Measurements from ENCODE around the gene ARHGEF38. TPM values are rescaled to one million over a fixed set of nuclear protein-coding genes. Genes with fewer than 3 reads are reported as not detected.

ARHGEF38 gene
- total RNA-seq, 2 experiments from 2014 or later, result not detected

DNA sequence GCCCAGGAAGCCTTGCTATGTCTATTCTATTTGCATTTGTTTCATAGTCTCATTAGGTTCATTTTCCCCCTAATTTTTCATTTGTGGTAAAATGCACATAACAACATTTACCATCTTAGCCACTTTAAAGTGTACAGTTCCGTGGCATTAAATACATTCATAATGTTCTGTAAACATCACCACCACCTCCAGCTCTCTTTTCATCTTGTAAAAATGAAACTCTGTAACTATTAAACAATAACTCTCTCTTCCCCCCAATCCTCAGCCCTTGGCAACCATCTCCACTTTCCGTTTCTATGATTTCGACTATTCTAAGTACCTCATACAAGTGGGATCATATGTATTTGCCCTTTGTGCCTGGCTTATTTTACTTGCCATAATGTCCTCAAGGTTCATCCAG is 19.9 kb downstream of the ARHGEF38 start:
- Histone ChIP-seq H3K4me1 (ENCODE audit: insufficient read depth, low read length) (no peaks in the 10 kb centered on the region), H3K36me3 (ENCODE audit: insufficient read depth, low read length) (no peaks in the 10 kb centered on the region), H3K9me3 (ENCODE audit: control insufficient read depth in 1 of 2, insufficient read depth in 1 of 2, low read length in 2 of 2) (no peaks in the 10 kb centered on the region), H3K27me3 (ENCODE audit: control insufficient read depth in 1 of 2, insufficient read depth in 2 of 2, low read length in 2 of 2) (peaks cover 0 to 2% of the 10 kb centered on the region in 2 experiments), H3K27ac (ENCODE audit: low read depth in 1 of 2, low read length in 2 of 2) (no peak overlapping the region), H3K4me3 (ENCODE audit: low read length) (no peak overlapping the region)
- ATAC-seq (ENCODE audit: poor library complexity) (no peak), DNase-seq (no peak)
- TF ChIP-seq, protein P1, sequence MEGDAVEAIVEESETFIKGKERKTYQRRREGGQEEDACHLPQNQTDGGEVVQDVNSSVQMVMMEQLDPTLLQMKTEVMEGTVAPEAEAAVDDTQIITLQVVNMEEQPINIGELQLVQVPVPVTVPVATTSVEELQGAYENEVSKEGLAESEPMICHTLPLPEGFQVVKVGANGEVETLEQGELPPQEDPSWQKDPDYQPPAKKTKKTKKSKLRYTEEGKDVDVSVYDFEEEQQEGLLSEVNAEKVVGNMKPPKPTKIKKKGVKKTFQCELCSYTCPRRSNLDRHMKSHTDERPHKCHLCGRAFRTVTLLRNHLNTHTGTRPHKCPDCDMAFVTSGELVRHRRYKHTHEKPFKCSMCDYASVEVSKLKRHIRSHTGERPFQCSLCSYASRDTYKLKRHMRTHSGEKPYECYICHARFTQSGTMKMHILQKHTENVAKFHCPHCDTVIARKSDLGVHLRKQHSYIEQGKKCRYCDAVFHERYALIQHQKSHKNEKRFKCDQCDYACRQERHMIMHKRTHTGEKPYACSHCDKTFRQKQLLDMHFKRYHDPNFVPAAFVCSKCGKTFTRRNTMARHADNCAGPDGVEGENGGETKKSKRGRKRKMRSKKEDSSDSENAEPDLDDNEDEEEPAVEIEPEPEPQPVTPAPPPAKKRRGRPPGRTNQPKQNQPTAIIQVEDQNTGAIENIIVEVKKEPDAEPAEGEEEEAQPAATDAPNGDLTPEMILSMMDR (IDR thresholded peaks at IDR 0.05), result no peak
- Mint-ChIP-seq H3K27me3 (peaks cover 4% of the 10 kb centered on the region), H3K36me3 (ENCODE audit: low read depth) (no peaks in the 10 kb centered on the region), H3K27ac (no peak overlapping the region), H3K4me3 (no peak overlapping the region), H3K9me3 (no peaks in the 10 kb centered on the region), H3K4me1 (ENCODE audit: low read depth) (no peaks in the 10 kb centered on the region)
- intact Hi-C loops (cut with DNase I, micrococcal nuclease), result no loop called here
- CTCF ChIA-PET, result no interaction called here
- POLR2A ChIA-PET, result no interaction called here

GRCh38 chr4:105586638-105587328 is 34.4 kb downstream of the ARHGEF38 start:
- DNase-seq (no peak), ATAC-seq (ENCODE audit: poor library complexity) (no peak)
- Histone ChIP-seq H3K27ac (ENCODE audit: low read depth in 1 of 2, low read length in 2 of 2) (no peak overlapping the region), H3K27me3 (ENCODE audit: control insufficient read depth in 1 of 2, insufficient read depth in 2 of 2, low read length in 2 of 2) (peaks cover 0 to 4% of the 10 kb centered on the region in 2 experiments), H3K4me1 (ENCODE audit: insufficient read depth, low read length) (no peaks in the 10 kb centered on the region), H3K36me3 (ENCODE audit: insufficient read depth, low read length) (no peaks in the 10 kb centered on the region), H3K4me3 (ENCODE audit: low read length) (no peak overlapping the region), H3K9me3 (ENCODE audit: control insufficient read depth in 1 of 2, insufficient read depth in 1 of 2, low read length in 2 of 2) (no peaks in the 10 kb centered on the region)
- TF ChIP-seq, protein P1 (IDR thresholded peaks at IDR 0.05), result no peak
- ChIA-PET CTCF (no interaction called here), POLR2A (no interaction called here)
- Mint-ChIP-seq H3K4me3 (no peak overlapping the region), H3K4me1 (ENCODE audit: low read depth) (no peaks in the 10 kb centered on the region), H3K27me3 (peaks cover 38% of the 10 kb centered on the region), H3K27ac (no peak overlapping the region), H3K36me3 (ENCODE audit: low read depth) (no peaks in the 10 kb centered on the region), H3K9me3 (no peaks in the 10 kb centered on the region)
- intact Hi-C loops (cut with DNase I, micrococcal nuclease), result no loop called here

GRCh38 chr4:105587841-105588240 is 35.4 kb downstream of the ARHGEF38 start:
- Histone ChIP-seq H3K27ac (ENCODE audit: low read depth in 1 of 2, low read length in 2 of 2) (no peak overlapping the region), H3K4me1 (ENCODE audit: insufficient read depth, low read length) (no peaks in the 10 kb centered on the region), H3K27me3 (ENCODE audit: control insufficient read depth in 1 of 2, insufficient read depth in 2 of 2, low read length in 2 of 2) (peaks cover 0 to 11% of the 10 kb centered on the region in 2 experiments), H3K36me3 (ENCODE audit: insufficient read depth, low read length) (no peaks in the 10 kb centered on the region), H3K9me3 (ENCODE audit: control insufficient read depth in 1 of 2, insufficient read depth in 1 of 2, low read length in 2 of 2) (no peaks in the 10 kb centered on the region), H3K4me3 (ENCODE audit: low read length) (no peak overlapping the region)
- H3K27ac Mint-ChIP-seq, result no peak overlapping the region
- ChIA-PET POLR2A (no interaction called here), CTCF (no interaction called here)
- H3K4me1 Mint-ChIP-seq (ENCODE audit: low read depth), result no peaks in the 10 kb centered on the region
- peaks cover 48% of the 10 kb centered on the region for H3K27me3 Mint-ChIP-seq
- intact Hi-C loops (cut with DNase I, micrococcal nuclease), result no loop called here
- H3K9me3 Mint-ChIP-seq, result no peaks in the 10 kb centered on the region
- H3K4me3 Mint-ChIP-seq, result no peak overlapping the region
- no peak for ATAC-seq (ENCODE audit: poor library complexity)
- TF ChIP-seq, protein P1 (IDR thresholded peaks at IDR 0.05), result no peak
- no peaks in the 10 kb centered on the region for H3K36me3 Mint-ChIP-seq (ENCODE audit: low read depth)
- no peak for DNase-seq
